ENCODE results near the gene NHLRC4.
A peak's percentile ranks its signal among the peaks of the same experiment; 100 is the strongest.

GRCh38 chr16:549544-550263, 17.1 kb upstream of the NHLRC4 start:
- TF ChIP-seq CTCF (optimal IDR thresholded peaks at IDR 0.05 in 1 of 3, IDR thresholded peaks at IDR 0.05 in 1 of 3, conservative IDR thresholded peaks at IDR 0.05 in 1 of 3; ENCODE audit: extremely low read depth in 1 of 3, insufficient read depth in 2 of 3, low read length in 3 of 3) = peak in 1 of 3 experiments; percentile 29
- no peak for TF ChIP-seq EZH2 (IDR thresholded peaks at IDR 0.05; ENCODE audit: low read length)
